HG03354 (cell line): ENCODE data around the gene TRPC4AP.
"Not testable (repeated sequence)": the region's sequence is repeated elsewhere in the genome, so short reads cannot be mapped to it uniquely, and the experiment has no call there.

ENCODE experiments used
- ATAC-seq: cut with Tn5 transposase; IDR thresholded peaks from one replicate; pipeline ENCODE4 v1.9.1; 2021; ENCODE audit warnings: mild to moderate bottlenecking; ENCODE audit not compliant: unreplicated experiment, poor library complexity, severe bottlenecking

The TRPC4AP gene, protein sequence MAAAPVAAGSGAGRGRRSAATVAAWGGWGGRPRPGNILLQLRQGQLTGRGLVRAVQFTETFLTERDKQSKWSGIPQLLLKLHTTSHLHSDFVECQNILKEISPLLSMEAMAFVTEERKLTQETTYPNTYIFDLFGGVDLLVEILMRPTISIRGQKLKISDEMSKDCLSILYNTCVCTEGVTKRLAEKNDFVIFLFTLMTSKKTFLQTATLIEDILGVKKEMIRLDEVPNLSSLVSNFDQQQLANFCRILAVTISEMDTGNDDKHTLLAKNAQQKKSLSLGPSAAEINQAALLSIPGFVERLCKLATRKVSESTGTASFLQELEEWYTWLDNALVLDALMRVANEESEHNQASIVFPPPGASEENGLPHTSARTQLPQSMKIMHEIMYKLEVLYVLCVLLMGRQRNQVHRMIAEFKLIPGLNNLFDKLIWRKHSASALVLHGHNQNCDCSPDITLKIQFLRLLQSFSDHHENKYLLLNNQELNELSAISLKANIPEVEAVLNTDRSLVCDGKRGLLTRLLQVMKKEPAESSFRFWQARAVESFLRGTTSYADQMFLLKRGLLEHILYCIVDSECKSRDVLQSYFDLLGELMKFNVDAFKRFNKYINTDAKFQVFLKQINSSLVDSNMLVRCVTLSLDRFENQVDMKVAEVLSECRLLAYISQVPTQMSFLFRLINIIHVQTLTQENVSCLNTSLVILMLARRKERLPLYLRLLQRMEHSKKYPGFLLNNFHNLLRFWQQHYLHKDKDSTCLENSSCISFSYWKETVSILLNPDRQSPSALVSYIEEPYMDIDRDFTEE

DNA sequence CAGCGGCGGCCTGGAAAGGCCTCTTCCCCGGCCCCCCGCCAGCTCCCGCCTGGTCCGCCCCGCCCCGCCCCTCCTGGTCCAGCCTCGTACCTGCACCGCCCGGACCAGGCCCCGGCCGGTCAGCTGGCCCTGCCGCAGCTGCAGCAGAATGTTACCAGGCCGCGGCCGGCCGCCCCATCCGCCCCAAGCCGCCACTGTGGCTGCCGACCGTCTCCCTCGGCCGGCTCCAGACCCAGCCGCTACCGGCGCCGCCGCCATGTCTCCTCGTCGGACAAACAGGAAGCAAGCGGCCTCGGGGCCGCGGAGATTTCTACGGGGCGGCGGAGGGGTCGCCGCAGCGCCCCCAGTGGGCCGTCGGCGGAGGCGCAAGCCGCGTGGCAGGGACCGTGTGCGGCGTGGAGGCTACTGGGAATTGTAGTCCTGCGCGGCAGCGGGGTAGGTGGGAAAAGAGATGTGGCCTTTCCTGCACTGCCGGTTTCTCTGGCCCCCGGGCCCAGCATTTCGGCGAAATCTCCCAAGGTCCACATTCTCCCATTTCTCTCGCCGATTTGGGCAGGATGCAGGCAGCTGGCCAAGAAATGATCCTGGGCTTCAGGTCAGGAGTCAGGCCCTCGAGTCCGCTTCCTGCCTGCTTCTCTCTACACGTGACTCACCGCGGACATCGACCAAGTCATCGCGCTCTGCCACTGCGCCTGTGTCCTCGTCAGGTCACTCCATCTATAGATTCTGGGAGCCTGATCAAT is at the start of gene TRPC4AP:
TSS of gene TRPC4AP (minus strand) at position 284 of the 743 bp plus-strand sequence. CDS start at position 258, 26 bp downstream.
- peak; percentile 95 for ATAC-seq

DNA sequence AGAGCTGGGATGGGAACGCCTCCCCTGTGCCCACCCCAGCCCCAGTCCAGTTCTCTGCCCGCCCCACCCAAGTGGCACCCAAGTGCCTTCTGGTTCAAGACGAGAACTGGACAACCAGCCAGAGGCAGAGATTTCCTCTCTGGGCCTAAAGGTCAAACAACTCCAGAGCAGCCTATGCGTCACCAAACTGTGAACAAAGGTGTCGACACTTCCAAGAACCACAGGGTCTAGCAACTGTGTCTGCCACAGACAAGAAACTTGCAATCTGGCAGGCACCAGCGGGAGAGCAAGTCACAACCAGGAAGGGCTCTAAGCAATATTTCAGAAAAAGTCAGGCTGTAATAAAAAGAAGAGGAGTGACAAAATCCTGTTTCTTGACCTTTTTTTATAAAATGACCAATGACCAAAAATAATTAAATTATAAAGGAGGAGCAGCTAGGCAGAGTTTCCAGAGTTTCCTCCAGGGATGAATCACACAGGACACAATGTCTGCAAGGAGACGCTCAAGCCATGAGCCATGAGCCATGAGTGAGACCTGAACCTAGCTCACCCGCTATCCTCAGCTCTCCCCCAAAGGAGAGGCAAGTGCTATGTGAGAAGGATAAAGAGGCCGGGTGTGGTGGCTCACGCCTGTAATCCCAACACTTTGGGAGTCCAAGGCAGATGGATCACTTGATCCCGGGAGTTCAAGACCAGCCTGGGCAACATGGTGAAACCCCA is 43.4 kb upstream of the TRPC4AP start:
- ATAC-seq: no peak

DNA sequence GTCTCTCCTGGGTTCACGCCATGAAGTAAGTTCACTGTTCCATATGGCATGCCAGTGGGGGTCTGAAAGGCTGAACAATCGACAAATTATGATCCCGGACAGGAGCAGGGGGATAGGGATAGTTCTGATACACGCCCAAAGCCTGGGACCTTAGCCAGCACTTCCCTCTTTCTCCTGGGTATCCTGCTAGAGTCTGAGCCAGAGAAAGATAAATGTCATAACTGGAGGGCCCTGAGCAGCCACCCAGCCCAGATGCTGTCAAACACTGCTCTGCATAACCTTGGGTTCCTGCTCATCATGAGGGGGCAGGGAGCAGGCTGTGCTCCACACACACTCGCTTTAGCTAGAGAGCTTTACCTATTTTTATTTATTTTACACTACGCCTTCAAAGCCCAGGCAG is 42.3 kb upstream of the TRPC4AP start:
- no peak for ATAC-seq

DNA sequence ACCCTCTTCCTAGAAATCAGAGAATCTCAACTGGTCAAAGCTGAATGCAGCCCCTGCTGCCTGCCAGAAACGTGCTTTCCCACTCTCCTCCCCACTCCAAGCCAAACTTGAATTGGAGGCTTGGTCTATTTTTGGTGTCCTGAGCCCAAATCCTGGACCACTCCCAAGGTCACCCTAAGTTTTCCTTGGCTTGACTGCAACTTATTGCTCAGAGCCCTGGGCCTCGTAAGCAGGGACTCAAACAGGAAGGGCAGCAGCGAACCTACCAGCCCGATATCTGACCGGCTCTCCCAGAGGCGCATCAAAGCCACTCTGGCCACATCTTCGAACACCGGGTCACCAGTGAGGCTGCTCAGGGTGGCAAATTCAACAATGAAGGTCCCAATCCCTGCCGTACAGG is 41.9 kb upstream of the TRPC4AP start:
- ATAC-seq: no peak

DNA sequence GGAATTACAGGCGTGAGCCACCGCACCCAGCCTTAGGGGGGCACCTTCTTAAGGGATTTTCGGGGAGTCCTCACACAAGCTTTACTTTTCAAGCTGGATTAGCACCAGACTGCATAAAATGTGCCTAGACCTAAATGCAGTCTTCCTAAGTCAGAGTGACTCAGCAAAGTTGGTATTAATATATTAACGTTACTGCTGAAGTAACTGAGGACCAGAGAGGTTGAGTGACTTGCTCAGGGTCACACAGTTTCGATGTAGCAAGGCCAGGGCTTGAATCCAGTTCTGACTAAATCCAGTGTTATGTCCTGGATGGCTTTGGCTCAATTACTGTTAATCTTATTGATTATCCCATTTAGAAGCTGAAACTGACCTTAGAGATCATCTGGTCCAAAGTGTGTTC is 41.1 kb upstream of the TRPC4AP start:
- no peak for ATAC-seq

DNA sequence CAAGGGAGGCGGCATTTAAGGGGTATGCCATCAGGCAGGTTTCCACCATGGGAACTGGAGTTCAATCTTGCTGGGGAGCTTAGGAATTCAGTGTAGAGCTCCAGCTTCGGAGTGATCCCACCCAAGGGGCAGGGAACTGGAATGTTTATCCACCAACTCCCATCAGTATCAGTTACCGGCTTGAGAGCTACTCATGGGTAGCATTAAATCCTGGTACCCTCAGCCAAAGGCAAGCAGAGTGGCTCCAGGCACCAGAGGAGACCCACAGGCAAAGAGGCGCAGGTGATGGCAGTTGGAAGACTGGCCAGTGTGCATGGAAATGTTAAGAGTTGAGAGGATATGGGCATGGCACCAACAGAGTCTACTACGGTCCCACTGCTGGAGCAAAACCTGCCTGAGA is 40.4 kb upstream of the TRPC4AP start:
- ATAC-seq: no peak

DNA sequence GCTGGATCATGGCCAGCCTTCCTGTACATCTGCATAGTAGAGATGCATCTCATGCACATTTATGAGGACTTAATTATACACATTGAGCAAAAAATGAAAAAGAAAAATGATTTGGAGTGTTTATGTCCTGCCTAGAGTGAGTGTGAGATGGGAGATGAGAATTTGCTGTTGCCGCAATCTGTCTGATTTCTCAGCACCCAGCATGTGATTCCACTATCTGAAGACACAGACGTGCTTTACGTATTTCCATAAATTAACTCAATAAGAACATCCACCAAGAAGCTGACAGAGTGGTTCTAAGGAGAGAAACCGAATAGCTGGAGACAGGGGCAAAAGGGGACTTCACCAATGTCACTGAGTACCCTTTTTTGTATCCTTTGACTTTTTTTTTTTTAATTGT is 39.3 kb upstream of the TRPC4AP start:
- ATAC-seq: no peak

DNA sequence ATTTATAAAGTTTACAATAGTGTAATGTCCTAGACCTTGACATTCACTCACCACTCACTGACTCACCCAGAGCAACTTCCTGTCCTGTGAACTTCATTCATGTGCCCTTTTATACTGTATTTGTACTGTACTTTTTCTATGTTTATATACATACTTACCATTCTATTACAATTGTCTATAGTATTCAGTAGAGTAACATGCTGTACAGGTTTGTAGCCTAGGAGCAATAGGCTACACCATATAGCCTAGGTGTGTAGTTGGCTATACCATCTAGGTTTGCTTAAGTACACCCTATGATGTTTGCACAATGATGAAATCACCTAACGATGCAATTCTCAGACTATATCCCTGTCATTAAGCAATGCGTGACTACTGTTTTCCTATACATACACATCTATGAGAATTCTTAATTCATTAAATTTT is 37.1 kb upstream of the TRPC4AP start:
- no peak for ATAC-seq

DNA sequence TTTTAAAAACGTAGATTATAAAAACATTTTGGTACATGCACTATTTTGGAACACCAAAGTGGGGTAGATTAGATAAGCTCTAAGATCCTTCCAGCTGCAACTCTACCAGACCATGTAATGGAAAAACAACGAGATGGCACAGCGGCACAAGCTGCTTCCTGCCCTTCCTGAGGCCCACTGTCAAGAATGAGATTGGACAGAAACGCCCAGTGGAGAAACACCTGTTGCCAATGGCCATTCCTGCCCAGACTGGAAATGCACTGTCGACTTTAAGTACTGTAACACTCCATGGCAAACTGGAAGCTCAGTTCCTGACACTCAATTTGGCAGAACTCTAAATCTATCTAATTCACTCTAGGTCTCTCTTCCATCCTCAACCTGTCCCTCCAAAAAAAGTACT is 33.1 kb upstream of the TRPC4AP start:
- no peak for ATAC-seq

DNA sequence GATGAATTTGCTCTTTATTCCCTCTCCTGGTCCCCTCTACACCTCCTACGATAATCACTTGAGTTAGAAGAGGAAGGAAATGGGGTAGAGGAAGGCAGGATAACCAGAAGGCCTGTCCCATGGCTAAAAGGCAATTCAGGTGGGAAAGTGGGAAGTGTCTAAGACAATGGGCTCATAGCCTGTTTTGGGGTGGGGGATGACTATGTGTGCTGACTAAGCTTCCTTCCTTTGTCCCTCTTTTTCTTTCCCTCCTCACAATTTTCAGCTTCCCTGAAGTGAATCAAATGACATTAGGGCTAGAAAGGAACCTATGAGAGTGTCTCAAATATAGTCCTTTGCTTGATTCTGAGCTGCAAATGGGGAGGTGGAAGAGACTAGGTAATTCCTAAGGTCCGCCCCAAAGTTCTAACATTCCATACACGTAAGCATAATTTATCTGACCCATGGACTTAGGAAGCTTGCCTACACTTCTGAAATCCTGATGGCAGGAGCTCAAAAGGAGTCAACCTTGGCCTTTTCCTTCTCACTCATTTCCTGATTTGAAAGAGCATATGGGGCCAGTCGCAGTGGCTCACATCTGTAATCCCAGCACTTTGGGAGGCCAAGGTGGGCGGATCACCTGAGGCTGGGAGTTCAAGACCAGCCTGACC is 30.3 kb upstream of the TRPC4AP start:
- ATAC-seq: no peak

DNA sequence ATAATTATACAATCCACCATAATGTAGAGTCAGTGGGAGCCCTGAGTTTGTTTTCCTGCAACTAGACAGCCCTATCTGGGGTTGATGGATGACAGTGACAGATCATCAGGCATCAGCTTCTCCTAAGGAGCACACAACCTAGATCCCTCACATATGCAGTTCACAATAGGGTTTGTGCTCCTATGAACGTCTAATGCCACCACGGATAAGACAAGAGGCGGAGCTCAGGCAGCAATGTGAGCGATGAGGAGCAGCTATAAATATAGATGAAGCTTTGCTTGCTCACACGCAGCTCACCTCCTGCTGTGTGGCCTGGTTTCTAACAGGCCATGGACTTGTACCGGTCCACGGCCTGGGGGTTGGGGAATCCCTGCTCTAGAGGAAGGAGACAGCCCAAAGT is 28.6 kb upstream of the TRPC4AP start:
- no peak for ATAC-seq

DNA sequence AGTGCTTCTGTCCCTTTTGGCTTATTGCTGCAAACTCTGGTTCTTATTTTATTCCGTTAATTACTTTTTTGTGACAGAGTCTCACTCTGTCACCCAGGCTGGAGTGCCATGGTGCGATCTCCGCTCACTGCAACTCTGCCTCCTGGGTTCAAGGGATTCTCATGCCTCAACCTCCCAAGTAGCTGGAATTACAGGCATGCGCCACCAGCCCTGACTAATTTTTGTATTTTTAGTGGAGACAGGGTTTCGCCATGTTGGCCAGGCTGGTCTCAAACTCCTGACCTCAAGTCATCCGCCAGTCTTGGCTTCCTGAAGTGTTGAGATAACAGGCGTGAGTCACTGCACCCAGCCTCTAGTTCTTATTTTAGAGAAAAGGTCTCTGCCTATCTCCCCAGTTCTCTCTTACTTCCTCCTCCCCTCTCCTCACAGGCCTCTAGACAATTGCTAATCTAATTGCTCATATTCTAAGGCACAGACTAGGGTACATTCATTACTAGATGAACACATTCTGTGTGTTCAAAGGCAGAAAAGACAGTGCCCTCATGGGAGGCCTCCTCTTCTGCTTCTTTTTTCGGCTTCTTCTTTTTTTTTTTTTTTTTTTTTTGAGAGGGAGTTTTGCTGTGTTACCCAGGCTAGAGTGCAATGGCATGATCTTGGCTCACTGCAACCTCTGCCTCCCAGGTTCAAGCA is 27.6 kb upstream of the TRPC4AP start:
- ATAC-seq: no peak

DNA sequence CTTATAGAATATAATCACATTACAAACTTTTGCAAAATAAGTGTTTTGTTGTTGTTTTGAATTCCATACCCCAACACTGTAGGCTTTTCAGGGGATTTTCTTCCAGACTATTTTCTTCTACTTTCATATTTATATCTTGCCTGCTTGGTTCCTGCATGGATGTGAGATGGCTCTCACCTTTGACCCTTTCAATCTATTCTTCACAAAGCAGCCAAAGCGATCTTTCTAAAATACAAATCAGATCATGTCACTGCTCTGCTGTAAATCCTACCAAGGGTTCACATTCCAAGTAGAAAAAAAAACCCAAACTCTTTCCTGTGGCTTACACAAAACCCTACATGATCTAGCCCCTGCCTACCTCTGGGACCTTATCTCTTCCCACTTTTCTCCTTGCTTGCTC is 25.0 kb upstream of the TRPC4AP start:
- ATAC-seq: no peak

DNA sequence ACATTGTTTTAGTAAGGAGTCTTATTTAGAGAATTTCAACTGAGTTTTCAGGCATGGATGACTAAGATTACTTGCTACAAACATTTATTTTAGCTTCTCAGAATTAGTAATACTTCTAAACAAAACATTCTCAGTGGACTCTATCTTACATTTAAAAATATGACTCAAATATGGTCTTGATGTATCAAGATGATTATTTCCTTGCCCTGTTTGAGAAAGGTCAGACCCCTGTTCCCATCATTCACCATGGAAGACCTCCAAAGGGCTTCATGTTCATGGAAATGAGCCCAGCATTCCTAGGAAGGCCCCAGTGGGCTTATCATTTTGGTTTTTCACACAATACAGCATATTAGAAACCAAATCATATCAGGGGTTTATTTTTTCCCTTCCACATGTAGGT is 24.6 kb upstream of the TRPC4AP start:
- no peak for ATAC-seq

DNA sequence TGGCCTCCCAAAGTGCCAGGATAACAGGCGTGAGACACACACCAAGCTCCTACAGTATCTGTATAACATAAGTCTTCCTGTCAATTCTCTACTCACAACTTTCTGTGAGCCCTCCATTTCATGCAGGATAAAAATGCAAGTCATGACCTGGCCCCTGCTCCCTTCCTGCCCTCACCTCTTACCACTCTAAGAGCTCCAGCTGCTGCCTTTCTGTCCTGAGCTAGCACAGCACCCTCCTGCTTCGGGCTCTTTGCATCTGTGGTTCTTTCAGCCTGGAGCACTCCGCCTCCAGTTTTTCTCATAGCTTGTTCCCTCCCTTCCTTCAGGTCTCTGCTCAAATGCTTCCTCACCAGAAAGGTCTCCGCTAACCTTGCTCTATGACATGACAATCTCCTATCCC is 23.7 kb upstream of the TRPC4AP start:
- no peak for ATAC-seq

DNA sequence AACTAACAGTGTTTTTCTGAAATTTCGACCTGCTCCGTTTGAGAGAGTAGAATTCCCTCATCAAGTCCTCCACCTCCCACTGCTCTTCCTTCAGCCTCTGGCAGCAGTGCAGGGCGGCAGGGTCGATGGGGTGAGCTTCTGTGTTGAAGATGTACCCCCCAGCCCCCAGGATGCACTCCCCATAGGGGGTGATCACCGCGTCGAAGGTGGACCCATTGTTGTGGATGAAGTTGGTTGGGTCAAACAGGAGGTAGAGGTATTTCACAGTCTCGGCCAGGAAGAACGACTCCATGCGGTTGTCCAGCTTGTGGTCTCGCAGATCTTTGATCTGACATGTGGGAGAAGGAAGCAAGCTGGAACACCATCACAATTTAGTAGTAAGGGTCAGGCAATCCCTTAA is 23.0 kb upstream of the TRPC4AP start:
- ATAC-seq: no peak

DNA sequence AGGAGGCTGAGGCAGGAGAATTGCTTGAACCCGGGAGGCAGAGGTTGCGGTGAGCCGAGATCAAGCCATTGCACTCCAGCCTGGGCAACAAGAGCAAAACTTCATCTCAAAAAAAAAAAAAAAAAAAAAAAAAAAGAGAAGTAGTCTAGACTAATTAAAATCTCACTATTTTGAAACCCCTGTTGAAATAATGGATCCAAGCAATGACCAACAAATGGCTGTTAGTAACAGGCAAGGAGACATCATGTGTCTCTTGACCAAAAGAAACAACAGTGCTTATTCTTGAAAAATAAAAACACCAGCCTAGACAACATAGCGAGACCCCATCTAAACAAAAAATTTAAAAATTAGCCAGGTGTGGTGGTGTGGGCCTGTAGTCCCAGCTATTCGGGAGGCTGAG is 19.7 kb upstream of the TRPC4AP start:
- not testable (repeated sequence) for ATAC-seq

DNA sequence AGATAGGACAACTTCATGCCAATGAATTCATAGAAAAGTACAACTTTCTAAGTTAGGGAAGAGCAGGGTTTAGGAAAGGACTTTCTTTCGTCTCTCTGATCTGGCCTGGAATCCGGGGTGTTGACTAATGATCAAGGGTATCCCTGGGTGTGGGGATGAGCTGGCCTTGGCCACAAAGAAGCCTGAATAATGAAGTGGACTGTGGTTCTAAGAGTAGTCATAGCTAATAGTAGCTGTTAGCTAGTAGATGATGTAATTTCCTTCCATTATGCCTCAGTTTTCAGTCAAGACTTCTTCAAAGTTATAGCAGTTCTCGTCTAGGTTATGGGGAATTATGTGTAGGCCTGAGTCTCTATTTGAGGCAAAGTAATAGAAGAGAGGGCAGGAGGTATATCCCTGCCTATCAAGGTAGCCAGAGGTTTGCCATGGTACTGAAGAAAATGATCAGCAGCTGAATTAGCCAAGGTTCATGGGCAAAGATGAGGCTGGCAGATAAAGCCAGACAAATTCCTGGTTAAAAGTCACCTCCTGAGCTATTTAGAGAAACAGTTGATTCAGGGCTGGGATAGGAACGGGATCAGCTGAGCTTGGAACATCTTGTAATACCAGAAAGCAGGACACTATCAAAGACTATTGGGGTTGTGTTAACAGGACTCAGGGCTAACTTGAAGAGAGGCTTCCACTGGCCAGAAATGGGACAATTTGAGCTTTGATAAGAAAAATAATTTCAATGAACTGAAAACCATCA is 18.7 kb upstream of the TRPC4AP start:
- no peak for ATAC-seq
